ENCODE results near the gene PROZ. TPM values are rescaled to one million over a fixed set of nuclear protein-coding genes. Genes with fewer than 3 reads are reported as not detected.
"Not testable (repeated sequence)": the region's sequence is repeated elsewhere in the genome, so short reads cannot be mapped to it uniquely, and the experiment has no call there.

Gene PROZ
- not detected for total RNA-seq
- not detected for total RNA-seq (2013)
- total RNA-seq, result 0 to 0.23 (median 0) reads per million in 29 experiments

GRCh38 chr13:113157929-113158747, at the start of gene PROZ:
Gene PROZ (plus strand): TSS chr13:113158648. CDS start chr13:113158661, 13 bp downstream.
- Histone ChIP-seq H3K4me1 (ENCODE audit: control insufficient read depth in 1 of 2, extremely low read depth in 1 of 2, insufficient read depth in 2 of 2, low read length in 2 of 2) (peaks cover 17 to 26% of the 10 kb centered on the region in 2 experiments), H3K27ac (ENCODE audit: low read length) (no peak within 1 kb of the TSS), H3K36me3 (ENCODE audit: control insufficient read depth in 2 of 2, extremely low read depth in 1 of 2, insufficient read depth in 1 of 2, low read length in 1 of 2) (no peaks in the 10 kb centered on the region), H3K4me3 (ENCODE audit: control insufficient read depth in 1 of 2, extremely low read depth in 1 of 2, low read length in 1 of 2) (no peak within 1 kb of the TSS), H3K9me3 (no peaks in the 10 kb centered on the region), H3K27me3 (replicated peaks in 1 of 2; ENCODE audit: control insufficient read depth in 2 of 2, extremely low read depth in 1 of 2, insufficient read depth in 2 of 2, low read length in 1 of 2) (no peaks in the 10 kb centered on the region)
- Mint-ChIP-seq H3K27ac (peak within 1 kb of the TSS; percentile 3 to 39), H3K9me3 (peaks cover 3 to 7% (median 6%) of the 10 kb centered on the region in 3 donors), H3K4me3 (no peak within 1 kb of the TSS), H3K4me1 (peaks cover 24 to 26% (median 26%) of the 10 kb centered on the region in 3 donors), H3K27me3 (no peaks in the 10 kb centered on the region), H3K36me3 (no peaks in the 10 kb centered on the region)
- ChIA-PET POLR2A (no interaction called here), CTCF (interaction anchor here (0.5 to 0.8 kb wide), 2 partner anchors 16 to 209 kb away, joined by 3 to 6 read pairs; no protein-coding TSS in a partner anchor)
- WGBS (ENCODE audit: insufficient coverage), result 83% methylated on average over 16 of the region's 16 CpGs
- DNase-seq (no peak), ATAC-seq (replicated peaks in 1 of 4) (no peak)

GRCh38 chr13:113109151-113110047, 49.0 kb upstream of the PROZ start:
- DNase-seq (no peak), ATAC-seq (replicated peaks in 1 of 4) (no peak)
- Mint-ChIP-seq H3K4me1 (peaks cover 0 to 5% (median 3%) of the 10 kb centered on the region in 3 donors), H3K4me3 (peak overlapping the region; percentile 39 to 60 (median 53)), H3K36me3 (no peaks in the 10 kb centered on the region), H3K9me3 (no peaks in the 10 kb centered on the region), H3K27me3 (peaks cover 0 to 2% of the 10 kb centered on the region in 2 donors), H3K27ac (no peak overlapping the region)
- ChIA-PET CTCF (no interaction called here), POLR2A (no interaction called here)
- Histone ChIP-seq H3K4me3 (ENCODE audit: control insufficient read depth in 1 of 2, extremely low read depth in 1 of 2, low read length in 1 of 2) (peak overlapping the region in 1 of 2 donors; percentile 21), H3K36me3 (ENCODE audit: control insufficient read depth in 2 of 2, extremely low read depth in 1 of 2, insufficient read depth in 1 of 2, low read length in 1 of 2) (no peaks in the 10 kb centered on the region), H3K4me1 (ENCODE audit: control insufficient read depth in 1 of 2, extremely low read depth in 1 of 2, insufficient read depth in 2 of 2, low read length in 2 of 2) (peaks cover 0 to 21% of the 10 kb centered on the region in 2 experiments), H3K27me3 (replicated peaks in 1 of 2; ENCODE audit: control insufficient read depth in 2 of 2, extremely low read depth in 1 of 2, insufficient read depth in 2 of 2, low read length in 1 of 2) (peaks cover 3 to 41% of the 10 kb centered on the region in 2 experiments), H3K9me3 (no peaks in the 10 kb centered on the region), H3K27ac (ENCODE audit: low read length) (no peak overlapping the region)
- WGBS (ENCODE audit: insufficient coverage), result 41% methylated on average over 70 of the region's 73 CpGs

GRCh38 chr13:113110048-113110851, 48.2 kb upstream of the PROZ start:
- Histone ChIP-seq H3K27ac (ENCODE audit: low read length) (no peak overlapping the region), H3K4me3 (ENCODE audit: control insufficient read depth in 1 of 2, extremely low read depth in 1 of 2, low read length in 1 of 2) (peak overlapping the region; percentile 50 to 71), H3K36me3 (ENCODE audit: control insufficient read depth in 2 of 2, extremely low read depth in 1 of 2, insufficient read depth in 1 of 2, low read length in 1 of 2) (no peaks in the 10 kb centered on the region), H3K9me3 (no peaks in the 10 kb centered on the region), H3K4me1 (ENCODE audit: control insufficient read depth in 1 of 2, extremely low read depth in 1 of 2, insufficient read depth in 2 of 2, low read length in 2 of 2) (peaks cover 0 to 21% of the 10 kb centered on the region in 2 experiments), H3K27me3 (replicated peaks in 1 of 2; ENCODE audit: control insufficient read depth in 2 of 2, extremely low read depth in 1 of 2, insufficient read depth in 2 of 2, low read length in 1 of 2) (peaks cover 3 to 43% of the 10 kb centered on the region in 2 experiments)
- 3% methylated on average over 99 of the region's 99 CpGs for WGBS (ENCODE audit: insufficient coverage)
- Mint-ChIP-seq H3K4me1 (peaks cover 0 to 5% (median 3%) of the 10 kb centered on the region in 3 donors), H3K4me3 (peak overlapping the region; percentile 50 to 65 (median 60)), H3K27ac (no peak overlapping the region), H3K36me3 (no peaks in the 10 kb centered on the region), H3K27me3 (peaks cover 0 to 5% of the 10 kb centered on the region in 2 donors), H3K9me3 (no peaks in the 10 kb centered on the region)
- peak; percentile 62 to 71 (median 66) for ATAC-seq (replicated peaks in 1 of 4)
- CTCF ChIA-PET, result no interaction called here
- POLR2A ChIA-PET, result no interaction called here
- peak in 12 of 35 experiments; percentile 8 to 37 (median 16) for DNase-seq

DNA sequence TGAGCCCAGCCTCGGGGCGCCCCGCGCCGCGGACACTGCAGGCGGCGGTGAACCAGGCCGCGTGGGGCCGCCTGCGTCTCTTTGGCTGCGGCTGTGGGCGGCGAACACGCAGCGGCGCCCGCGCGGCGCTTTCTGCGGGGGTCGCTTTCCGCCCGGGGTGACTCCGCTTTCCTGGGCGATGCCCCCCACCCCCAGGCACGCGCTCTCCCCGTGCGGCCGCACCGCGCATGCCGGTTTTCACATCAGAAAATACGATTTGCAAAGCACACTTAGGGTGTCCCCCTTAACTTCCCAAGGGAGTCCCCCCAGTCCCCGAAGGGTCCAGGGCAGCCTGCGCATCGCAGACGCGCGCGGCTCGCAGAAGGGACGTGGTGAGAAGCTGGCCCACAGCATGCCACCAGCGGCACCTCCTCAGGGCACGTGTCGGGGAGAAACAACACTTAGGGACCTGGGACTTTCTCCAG, 47.6 kb upstream of the PROZ start:
- no peaks in the 10 kb centered on the region for H3K9me3 Mint-ChIP-seq
- H3K4me1 Mint-ChIP-seq, result peaks cover 0 to 5% (median 3%) of the 10 kb centered on the region in 3 donors
- peak overlapping the region; percentile 51 to 65 (median 60) for H3K4me3 Mint-ChIP-seq
- ChIA-PET POLR2A (no interaction called here), CTCF (no interaction called here)
- no peak overlapping the region for H3K27ac Mint-ChIP-seq
- H3K36me3 Mint-ChIP-seq, result no peaks in the 10 kb centered on the region
- 19% methylated on average over 46 of the region's 49 CpGs for WGBS (ENCODE audit: insufficient coverage)
- no peak for DNase-seq
- H3K36me3 ChIP-seq (ENCODE audit: control insufficient read depth in 2 of 2, extremely low read depth in 1 of 2, insufficient read depth in 1 of 2, low read length in 1 of 2), result no peaks in the 10 kb centered on the region
- H3K27me3 Mint-ChIP-seq, result peaks cover 0 to 5% of the 10 kb centered on the region in 2 donors
- peaks cover 3 to 45% of the 10 kb centered on the region in 2 experiments for H3K27me3 ChIP-seq (replicated peaks in 1 of 2; ENCODE audit: control insufficient read depth in 2 of 2, extremely low read depth in 1 of 2, insufficient read depth in 2 of 2, low read length in 1 of 2)
- H3K4me3 ChIP-seq (ENCODE audit: control insufficient read depth in 1 of 2, extremely low read depth in 1 of 2, low read length in 1 of 2), result peak overlapping the region; percentile 50 to 71
- ATAC-seq (replicated peaks in 1 of 4), result peak; percentile 46 to 59 (median 47)
- no peak overlapping the region for H3K27ac ChIP-seq (ENCODE audit: low read length)
- H3K9me3 ChIP-seq, result no peaks in the 10 kb centered on the region
- H3K4me1 ChIP-seq (ENCODE audit: control insufficient read depth in 1 of 2, extremely low read depth in 1 of 2, insufficient read depth in 2 of 2, low read length in 2 of 2), result peaks cover 0 to 21% of the 10 kb centered on the region in 2 experiments

DNA sequence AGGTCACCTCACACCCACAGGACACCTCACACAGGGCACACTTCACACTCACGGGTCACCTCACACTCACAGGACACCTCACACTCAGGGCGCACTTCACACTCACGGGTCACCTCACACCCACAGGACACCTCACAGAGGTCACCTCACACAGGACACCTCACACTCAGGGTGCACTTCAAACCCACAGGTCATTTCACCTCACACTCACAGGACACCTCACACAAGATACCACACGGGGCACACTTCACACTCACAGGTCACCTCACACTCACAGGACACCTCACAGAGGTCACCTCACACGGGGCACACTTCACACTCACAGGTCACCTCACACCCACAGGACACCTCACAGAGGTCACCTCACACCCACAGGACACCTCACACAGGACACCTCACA, 46.6 kb upstream of the PROZ start:
- ATAC-seq (replicated peaks in 1 of 4); H3K36me3 ChIP-seq (ENCODE audit: control insufficient read depth in 2 of 2, extremely low read depth in 1 of 2, insufficient read depth in 1 of 2, low read length in 1 of 2); H3K4me1 Mint-ChIP-seq; H3K27ac Mint-ChIP-seq; H3K4me3 Mint-ChIP-seq; POLR2A ChIA-PET; H3K9me3 Mint-ChIP-seq; H3K36me3 Mint-ChIP-seq; CTCF ChIA-PET; H3K9me3 ChIP-seq; H3K4me3 ChIP-seq (ENCODE audit: control insufficient read depth in 1 of 2, extremely low read depth in 1 of 2, low read length in 1 of 2); DNase-seq; H3K27me3 Mint-ChIP-seq; H3K27ac ChIP-seq (ENCODE audit: low read length): not testable (repeated sequence)
- Histone ChIP-seq H3K27me3 (replicated peaks in 1 of 2; ENCODE audit: control insufficient read depth in 2 of 2, extremely low read depth in 1 of 2, insufficient read depth in 2 of 2, low read length in 1 of 2) (peaks cover 3 to 45% of the 10 kb centered on the region in 2 experiments), H3K4me1 (ENCODE audit: control insufficient read depth in 1 of 2, extremely low read depth in 1 of 2, insufficient read depth in 2 of 2, low read length in 2 of 2) (peaks cover 0 to 21% of the 10 kb centered on the region in 2 experiments)
- WGBS (ENCODE audit: insufficient coverage), result 75% methylated on average over 5 of the region's 5 CpGs
